Endothelial cell of umbilical vein (primary cell): ENCODE data around the gene UGCG. TPM values are rescaled to one million over a fixed set of nuclear protein-coding genes. Genes with fewer than 3 reads are reported as not detected.

Experiments used
- BruUV-seq: library from RNA; stranded (reverse); fragments of 400-500 nt; replicated peaks from 2 replicates; lab custom pipeline; 2021; lab: Mats Ljungman, UMichigan
- CTCF ChIA-PET: fragments of 300-600, 350-600 bp; sonication (Branson Sonifier 250); formaldehyde crosslinking; loops from one replicate; lab custom pipeline; 2021; ENCODE audit warnings: antibody characterized with exemption, inconsistent platforms; lab: Charles Lee
- POLR2A ChIA-PET: fragments of 300-600, 350-600 bp; sonication (Branson Sonifier 250); formaldehyde crosslinking; loops from one replicate; lab custom pipeline; 2021; ENCODE audit warnings: antibody characterized with exemption, inconsistent platforms; lab: Charles Lee
- DNase-seq: peaks from one replicate; pipeline ENCODE4 v3.0.0-alpha.2; 2011; ENCODE audit warnings: low read depth, low spot score
- FAIRE-seq: peaks from 2 replicates; lab custom pipeline; 2011; peaks lifted over from hg19 to GRCh38; lab: Jason Lieb, UNC
- H2AFZ ChIP-seq: 2 replicates; pipeline ENCODE4 v1.6.0; 2012; ENCODE audit warnings: low read depth, low read length, control low read depth, inconsistent platforms
- H3K27ac ChIP-seq: 2 replicates; pipeline ENCODE4 v1.5.1; 2011; ENCODE audit warnings: low read depth, mild to moderate bottlenecking, control low read depth, low read length, moderate library complexity; ENCODE audit not compliant: insufficient read depth
- H3K27me3 ChIP-seq, 2 experiments: 2 replicates each; pipeline versions ENCODE4 v1.6.0 to v1.6.1; 2011; ENCODE audit warnings: low read length in 2 of 2, mixed read lengths in 1 of 2; ENCODE audit not compliant: control insufficient read depth in 2 of 2, insufficient read depth in 2 of 2
- H3K36me3 ChIP-seq, 2 experiments: 2 replicates in 1 of 2; 3 replicates in 1 of 2; pipeline ENCODE4 v1.5.1; 2011; ENCODE audit warnings: low read length in 2 of 2, mild to moderate bottlenecking in 1 of 2, moderate library complexity in 1 of 2; ENCODE audit not compliant: control insufficient read depth in 2 of 2, insufficient read depth in 2 of 2; ENCODE audit errors: extremely low read depth in 1 of 2
- H3K4me1 ChIP-seq: 3 replicates; pipeline ENCODE4 v1.5.1; 2011; ENCODE audit warnings: mild to moderate bottlenecking, low read length; ENCODE audit not compliant: control insufficient read depth, insufficient read depth; ENCODE audit errors: extremely low read depth
- H3K4me2 ChIP-seq: 2 replicates; pipeline ENCODE4 v1.6.1; 2011; ENCODE audit warnings: low read length, control low read depth, mixed read lengths; ENCODE audit not compliant: insufficient read depth
- H3K4me3 ChIP-seq, 3 experiments: fragments of 200-600 bp in 1 of 3; sonication (generic), shearing (Covaris generic) in 1 of 3; replicated peaks in 1 of 3; 2 replicates each; pipeline ENCODE4 v1.5.1; 2011 to 2016; ENCODE audit warnings: control low read depth in 3 of 3, low read length in 3 of 3, mild to moderate bottlenecking in 2 of 3, inconsistent platforms in 1 of 3, low read depth in 1 of 3, moderate library complexity in 1 of 3; ENCODE audit not compliant: insufficient read depth in 1 of 3
- H3K79me2 ChIP-seq: 2 replicates; pipeline ENCODE4 v1.6.0; 2012; ENCODE audit warnings: low read length, inconsistent platforms; ENCODE audit not compliant: control insufficient read depth, insufficient read depth
- H3K9ac ChIP-seq: replicated peaks from 2 replicates; pipeline ENCODE3; 2011; ENCODE audit warnings: low read length, control low read depth; ENCODE audit not compliant: insufficient read depth; ENCODE audit errors: extremely low read depth
- H3K9me1 ChIP-seq: replicated peaks from 3 replicates; pipeline ENCODE4 v1.6.0; 2011; ENCODE audit warnings: mild to moderate bottlenecking, low read length; ENCODE audit not compliant: control insufficient read depth, insufficient read depth; ENCODE audit errors: extremely low read depth
- H3K9me3 ChIP-seq: replicated peaks from 2 replicates; pipeline ENCODE4 v1.5.1; 2012; ENCODE audit warnings: low read length, inconsistent platforms; ENCODE audit not compliant: control insufficient read depth, insufficient read depth
- H4K20me1 ChIP-seq: replicated peaks from 2 replicates; pipeline ENCODE3; 2011; ENCODE audit warnings: mild to moderate bottlenecking, low read length; ENCODE audit not compliant: control insufficient read depth, insufficient read depth; ENCODE audit errors: extremely low read depth
- EZH2 ChIP-seq: IDR thresholded peaks from 2 replicates; pipeline ENCODE4 v1.6.1; 2012; ENCODE audit warnings: borderline replicate concordance, low read depth, mild to moderate bottlenecking, moderate library complexity, low read length, inconsistent platforms; ENCODE audit not compliant: severe bottlenecking
- FOS ChIP-seq: IDR thresholded peaks from 2 replicates; pipeline ENCODE4 v1.6.1; 2011; ENCODE audit warnings: mild to moderate bottlenecking, low read length, moderate library complexity, borderline replicate concordance; ENCODE audit not compliant: insufficient read depth
- GATA2 ChIP-seq: IDR thresholded peaks from 2 replicates; pipeline ENCODE4 v1.7.0; 2011; ENCODE audit warnings: low read depth, mild to moderate bottlenecking, moderate library complexity, mixed read lengths, low read length; ENCODE audit not compliant: insufficient read length, insufficient read depth
- JUN ChIP-seq: IDR thresholded peaks from 2 replicates; pipeline ENCODE4 v1.6.1; 2011; ENCODE audit warnings: borderline replicate concordance, low read depth; ENCODE audit not compliant: insufficient read length, insufficient read depth
- MYC ChIP-seq: IDR thresholded peaks from one replicate; pipeline ENCODE4 v1.6.1; 2011; ENCODE audit warnings: mild to moderate bottlenecking, low read depth, low read length
- POLR2A ChIP-seq: IDR thresholded peaks from 2 replicates; pipeline ENCODE4 v1.6.1; 2012; ENCODE audit warnings: low read depth, mild to moderate bottlenecking, control low read depth, low read length
- POLR2AphosphoS5 ChIP-seq: IDR thresholded peaks from 2 replicates; pipeline ENCODE4 v1.6.1; 2012; ENCODE audit warnings: low read depth, mild to moderate bottlenecking, control low read depth, low read length, moderate library complexity; ENCODE audit not compliant: insufficient read depth
- dilution Hi-C: fragments of 300-500 bp; cut with MboI; formaldehyde crosslinking; loops from one replicate; pipeline ENCODE4 v1.15.0; 2019; ENCODE audit warnings: low sequenced_read_pairs; ENCODE audit not compliant: extremely low pct_ligation_motif_present
- intact Hi-C: fragments of 100-400 bp; cut with micrococcal nuclease; formaldehyde crosslinking; loops from one replicate; pipeline ENCODE4 v1.10.0; 2022
- polyA plus RNA-seq, 4 experiments: library from polyadenylated mRNA; depleted of rRNA in 3 of 4; stranded (reverse) in 3 of 4; unstranded in 1 of 4; fragments of >200 nt; gene quantifications; 2 replicates each; pipeline versions ENCODE4 v1.2.1 to v1.2.3, GENCODE V29; 2011 to 2012; ENCODE audit warnings: missing spikeins in 1 of 4
- total RNA-seq: library from RNA; stranded (reverse); gene quantifications from 2 replicates; pipeline ENCODE4 v1.2.3, GENCODE V29; 2021
- TF ChIP-seq, protein P1 (sequence below): IDR thresholded peaks from 2 replicates; pipeline ENCODE4 v1.6.1; 2011; ENCODE audit not compliant: insufficient read depth, insufficient read length
- TF ChIP-seq, protein P2 (sequence below), 2 donors: IDR thresholded peaks; 1 replicate in 1 of 2; 2 replicates in 1 of 2; pipeline ENCODE4 v1.5.1; 2011; ENCODE audit warnings: low read length in 2 of 2, mild to moderate bottlenecking in 2 of 2, moderate library complexity in 2 of 2, control low read depth in 1 of 2, inconsistent platforms in 1 of 2, low read depth in 1 of 2; ENCODE audit not compliant: insufficient read depth in 1 of 2; ENCODE audit errors: extremely low read depth in 1 of 2

Gene UGCG
- total and polyA plus RNA-seq, 2 donors (not counting 3 experiments of a cell fraction or from before 2014, with no cell fraction given): 28.5 to 38.5 TPM

DNA sequence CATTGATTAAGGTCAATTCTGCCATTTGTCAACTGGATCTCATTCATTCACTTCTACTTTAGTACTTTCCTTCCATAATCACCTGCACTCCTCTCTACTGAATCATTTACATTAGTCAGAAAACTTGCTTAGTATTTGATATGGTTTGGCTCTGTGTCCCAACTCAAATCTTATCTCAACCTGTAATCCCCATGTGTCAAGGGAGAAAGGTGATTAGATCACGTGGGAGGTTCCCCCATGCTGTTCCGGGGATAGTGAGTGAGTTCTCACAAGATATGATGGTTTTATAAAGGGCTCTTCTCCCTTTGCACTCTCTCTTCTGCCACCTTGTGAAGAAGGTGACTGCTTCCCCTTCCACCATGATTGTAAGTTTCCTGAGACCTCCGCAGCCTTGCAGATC, 23.7 kb upstream of the UGCG start:
- intact Hi-C loops (no loop called here), dilution Hi-C loops (no loop called here)
- CTCF ChIA-PET: no interaction called here
- H3K27ac ChIP-seq: no peak overlapping the region
- H3K4me2 ChIP-seq: no peak overlapping the region
- BruUV-seq: no TSS peak
- DNase-seq (no peak), FAIRE-seq (no peak)
- POLR2A ChIA-PET: no interaction called here
- no peak for TF ChIP-seq POLR2AphosphoS5
- TF ChIP-seq POLR2A: no peak
- no peak for TF ChIP-seq GATA2
- TF ChIP-seq, protein P1, sequence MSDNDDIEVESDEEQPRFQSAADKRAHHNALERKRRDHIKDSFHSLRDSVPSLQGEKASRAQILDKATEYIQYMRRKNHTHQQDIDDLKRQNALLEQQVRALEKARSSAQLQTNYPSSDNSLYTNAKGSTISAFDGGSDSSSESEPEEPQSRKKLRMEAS: no peak
- no peak for TF ChIP-seq FOS
- TF ChIP-seq EZH2: no peak
- no peak for TF ChIP-seq MYC
- no peak for TF ChIP-seq JUN
- TF ChIP-seq, protein P2, sequence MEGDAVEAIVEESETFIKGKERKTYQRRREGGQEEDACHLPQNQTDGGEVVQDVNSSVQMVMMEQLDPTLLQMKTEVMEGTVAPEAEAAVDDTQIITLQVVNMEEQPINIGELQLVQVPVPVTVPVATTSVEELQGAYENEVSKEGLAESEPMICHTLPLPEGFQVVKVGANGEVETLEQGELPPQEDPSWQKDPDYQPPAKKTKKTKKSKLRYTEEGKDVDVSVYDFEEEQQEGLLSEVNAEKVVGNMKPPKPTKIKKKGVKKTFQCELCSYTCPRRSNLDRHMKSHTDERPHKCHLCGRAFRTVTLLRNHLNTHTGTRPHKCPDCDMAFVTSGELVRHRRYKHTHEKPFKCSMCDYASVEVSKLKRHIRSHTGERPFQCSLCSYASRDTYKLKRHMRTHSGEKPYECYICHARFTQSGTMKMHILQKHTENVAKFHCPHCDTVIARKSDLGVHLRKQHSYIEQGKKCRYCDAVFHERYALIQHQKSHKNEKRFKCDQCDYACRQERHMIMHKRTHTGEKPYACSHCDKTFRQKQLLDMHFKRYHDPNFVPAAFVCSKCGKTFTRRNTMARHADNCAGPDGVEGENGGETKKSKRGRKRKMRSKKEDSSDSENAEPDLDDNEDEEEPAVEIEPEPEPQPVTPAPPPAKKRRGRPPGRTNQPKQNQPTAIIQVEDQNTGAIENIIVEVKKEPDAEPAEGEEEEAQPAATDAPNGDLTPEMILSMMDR (IDR thresholded peaks at IDR 0.05; ENCODE audit: extremely low read depth in 1 of 2, insufficient read depth in 1 of 2, low read depth in 1 of 2, low read length in 2 of 2): no peak
- no peaks in the 10 kb centered on the region for H4K20me1 ChIP-seq
- H3K27me3 ChIP-seq: no peaks in the 10 kb centered on the region
- no peaks in the 10 kb centered on the region for H3K79me2 ChIP-seq
- no peak overlapping the region for H2AFZ ChIP-seq
- H3K4me1 ChIP-seq: no peaks in the 10 kb centered on the region
- no peak overlapping the region for H3K9ac ChIP-seq
- H3K36me3 ChIP-seq: no peaks in the 10 kb centered on the region
- no peaks in the 10 kb centered on the region for H3K9me3 ChIP-seq
- no peak overlapping the region for H3K4me3 ChIP-seq
- no peaks in the 10 kb centered on the region for H3K9me1 ChIP-seq
